ENCODE results near the gene CPA3.

The CPA3 gene

GRCh38 chr3:148938936-148939335 is 73.8 kb downstream of the CPA3 start:
- no peak overlapping the region for H3K27ac Mint-ChIP-seq
- no peak for DNase-seq
- peaks cover 44 to 52% of the 10 kb centered on the region in 2 donors for H3K27me3 Mint-ChIP-seq
- no peak overlapping the region for H3K4me3 Mint-ChIP-seq
- H3K36me3 Mint-ChIP-seq (ENCODE audit: insufficient read depth) = no peaks in the 10 kb centered on the region
- H3K9me3 Mint-ChIP-seq = no peaks in the 10 kb centered on the region
- no peak for ATAC-seq (replicated peaks)
- H3K4me1 Mint-ChIP-seq (ENCODE audit: low read depth in 2 of 2) = no peaks in the 10 kb centered on the region

- Mint-ChIP-seq H3K27ac (no peak overlapping the region), H3K9me3 (no peaks in the 10 kb centered on the region), H3K4me1 (ENCODE audit: low read depth in 2 of 2) (no peaks in the 10 kb centered on the region), H3K4me3 (no peak overlapping the region), H3K27me3 (peaks cover 33 to 41% of the 10 kb centered on the region in 2 donors), H3K36me3 (ENCODE audit: insufficient read depth) (peaks cover 3% of the 10 kb centered on the region)
- no peak for DNase-seq
- ATAC-seq (replicated peaks) = no peak
Observed at GRCh38 chr3:148940983-148941382, 75.9 kb downstream of the CPA3 start.

DNA sequence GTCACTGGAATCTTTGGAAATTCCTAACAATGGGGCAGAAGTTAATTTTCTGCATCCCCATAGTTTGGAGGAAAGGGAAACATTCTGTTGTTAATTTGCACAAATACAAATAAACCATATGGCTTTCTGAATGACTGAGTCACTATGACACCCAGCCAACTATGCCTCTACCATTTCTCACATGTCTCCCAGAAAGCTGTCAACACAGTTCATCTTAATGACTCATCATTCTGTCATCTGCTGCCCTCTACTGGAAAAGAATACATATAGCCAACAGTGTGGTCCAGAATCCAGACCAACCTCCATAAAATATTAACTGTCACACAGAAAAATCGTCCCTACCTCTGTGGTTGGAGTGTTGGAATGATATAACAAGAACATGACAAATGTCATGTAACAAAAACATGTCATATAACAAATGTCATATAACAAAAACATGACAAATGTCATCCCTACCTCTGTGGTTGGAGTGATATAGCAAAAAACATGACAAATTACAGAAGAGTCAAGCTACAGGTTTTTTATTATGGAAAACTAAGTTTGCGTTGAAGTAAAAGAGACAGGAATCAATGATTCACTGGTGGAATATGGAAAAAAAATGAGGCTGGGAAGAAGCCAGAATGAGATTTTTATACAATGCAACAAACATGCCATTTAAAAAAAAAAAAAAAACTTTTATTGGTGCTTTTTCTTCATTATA is 78.6 kb downstream of the CPA3 start:
- H3K36me3 Mint-ChIP-seq (ENCODE audit: insufficient read depth) = peaks cover 3% of the 10 kb centered on the region
- ATAC-seq (replicated peaks) = peak; percentile 93
- DNase-seq = peak in 2 of 3 experiments; percentile 9 to 15
- no peak overlapping the region for H3K27ac Mint-ChIP-seq
- no peak overlapping the region for H3K4me3 Mint-ChIP-seq
- peaks cover 12 to 24% of the 10 kb centered on the region in 2 donors for H3K27me3 Mint-ChIP-seq
- H3K9me3 Mint-ChIP-seq = no peaks in the 10 kb centered on the region
- H3K4me1 Mint-ChIP-seq (ENCODE audit: low read depth in 2 of 2) = no peaks in the 10 kb centered on the region

- Mint-ChIP-seq H3K27ac (no peak overlapping the region), H3K4me3 (no peak overlapping the region), H3K9me3 (no peaks in the 10 kb centered on the region), H3K27me3 (peaks cover under 1 to 10% of the 10 kb centered on the region in 2 donors), H3K36me3 (ENCODE audit: insufficient read depth) (peaks cover 3% of the 10 kb centered on the region), H3K4me1 (ENCODE audit: low read depth in 2 of 2) (no peaks in the 10 kb centered on the region)
- ATAC-seq (replicated peaks) (no peak), DNase-seq (no peak)
Observed at GRCh38 chr3:148945116-148945515, 80.0 kb downstream of the CPA3 start.
